Uterus (tissue), 2 donors: ENCODE measurements around the gene PLXNA4.
A peak's percentile ranks its signal among the peaks of the same experiment; 100 is the strongest.

ENCODE experiments used
- POLR2A ChIP-seq, 2 donors: fragments of 450-650 bp; IDR thresholded peaks; one replicate each; pipeline ENCODE4 v1.6.1; 2016; ENCODE audit warnings: antibody characterized with exemption in 2 of 2, mild to moderate bottlenecking in 1 of 2, moderate library complexity in 1 of 2
- TF ChIP-seq, protein P1 (sequence below), 4 experiments: fragments of 200-600 bp in 2 of 4; fragments of 450-650 bp in 2 of 4; sonication (generic) in 2 of 4; IDR thresholded peaks; one replicate each; pipeline ENCODE4 v1.5.1; 2016 to 2019; ENCODE audit warnings: antibody characterized with exemption in 4 of 4, mild to moderate bottlenecking in 2 of 4, moderate library complexity in 1 of 4

GRCh38 chr7:132577206-132578049 is 1.2 kb upstream of the PLXNA4 start:
- TF ChIP-seq, protein P1, sequence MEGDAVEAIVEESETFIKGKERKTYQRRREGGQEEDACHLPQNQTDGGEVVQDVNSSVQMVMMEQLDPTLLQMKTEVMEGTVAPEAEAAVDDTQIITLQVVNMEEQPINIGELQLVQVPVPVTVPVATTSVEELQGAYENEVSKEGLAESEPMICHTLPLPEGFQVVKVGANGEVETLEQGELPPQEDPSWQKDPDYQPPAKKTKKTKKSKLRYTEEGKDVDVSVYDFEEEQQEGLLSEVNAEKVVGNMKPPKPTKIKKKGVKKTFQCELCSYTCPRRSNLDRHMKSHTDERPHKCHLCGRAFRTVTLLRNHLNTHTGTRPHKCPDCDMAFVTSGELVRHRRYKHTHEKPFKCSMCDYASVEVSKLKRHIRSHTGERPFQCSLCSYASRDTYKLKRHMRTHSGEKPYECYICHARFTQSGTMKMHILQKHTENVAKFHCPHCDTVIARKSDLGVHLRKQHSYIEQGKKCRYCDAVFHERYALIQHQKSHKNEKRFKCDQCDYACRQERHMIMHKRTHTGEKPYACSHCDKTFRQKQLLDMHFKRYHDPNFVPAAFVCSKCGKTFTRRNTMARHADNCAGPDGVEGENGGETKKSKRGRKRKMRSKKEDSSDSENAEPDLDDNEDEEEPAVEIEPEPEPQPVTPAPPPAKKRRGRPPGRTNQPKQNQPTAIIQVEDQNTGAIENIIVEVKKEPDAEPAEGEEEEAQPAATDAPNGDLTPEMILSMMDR (IDR thresholded peaks at IDR 0.05) = peak in 1 of 4 experiments; percentile 26
- no peak for TF ChIP-seq POLR2A (IDR thresholded peaks at IDR 0.05)
